Measurements from ENCODE around the gene YIPF3. TPM values are rescaled to one million over a fixed set of nuclear protein-coding genes. Genes with fewer than 3 reads are reported as not detected.
A peak's percentile ranks its signal among the peaks of the same experiment; 100 is the strongest.
"Not testable (repeated sequence)": the region's sequence is repeated elsewhere in the genome, so short reads cannot be mapped to it uniquely, and the experiment has no call there.

YIPF3 gene
- total RNA-seq, 3 donors from 2014 or later (not counting 1 experiment from before 2014, with no cell fraction given), result 59.3 to 78.4 (median 70.0) TPM

DNA sequence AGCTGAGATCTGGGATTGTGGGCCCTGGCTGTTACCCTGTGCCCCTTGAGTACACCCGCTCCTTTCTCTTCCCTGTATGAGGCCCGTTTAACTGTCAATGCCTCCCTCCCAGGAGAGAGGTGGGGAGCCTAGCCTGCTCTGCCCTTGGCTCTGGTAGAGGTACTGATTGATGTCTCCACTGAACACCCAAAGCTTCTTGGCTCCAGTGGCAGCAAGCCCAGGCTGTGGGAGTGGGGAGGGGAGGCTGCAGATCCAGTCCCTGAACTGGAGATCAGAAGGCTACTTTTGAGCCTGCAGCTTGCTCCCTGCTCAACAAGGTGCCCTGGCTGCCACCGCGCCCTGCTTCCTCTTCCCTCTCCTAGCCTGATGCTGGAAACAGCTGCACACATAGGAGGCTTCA is 14.1 kb downstream of the YIPF3 start:
- no peak overlapping the region for H3K27ac ChIP-seq (ENCODE audit: low read length)
- TF ChIP-seq CTCF (IDR thresholded peaks at IDR 0.05), result no peak
- Mint-ChIP-seq H3K27ac (peak overlapping the region in 1 of 2 donors; percentile 40), H3K27me3 (ENCODE audit: low read depth in 2 of 2) (no peaks in the 10 kb centered on the region), H3K36me3 (no peaks in the 10 kb centered on the region), H3K4me1 (peaks cover 0 to 4% of the 10 kb centered on the region in 2 donors), H3K4me3 (no peak overlapping the region), H3K9me3 (no peaks in the 10 kb centered on the region)
- ATAC-seq, result no peak
- H3K27me3 ChIP-seq (ENCODE audit: control insufficient read depth, insufficient read depth, low read length), result peaks cover 1% of the 10 kb centered on the region
- H3K4me1 ChIP-seq (ENCODE audit: control insufficient read depth, insufficient read depth, low read length), result peaks cover 4% of the 10 kb centered on the region
- H3K4me3 ChIP-seq (ENCODE audit: low read length), result no peak overlapping the region
- no peaks in the 10 kb centered on the region for H3K9me3 ChIP-seq (ENCODE audit: control insufficient read depth, insufficient read depth, low read length)
- WGBS (ENCODE audit: insufficient coverage), result 94% methylated on average over 4 of the region's 4 CpGs
- intact Hi-C loops (cut with micrococcal nuclease), result loop anchor here (10.0 kb wide), 1 partner anchor 268 kb away; no protein-coding TSS in a partner anchor
- peaks cover 63% of the 10 kb centered on the region for H3K36me3 ChIP-seq (ENCODE audit: control insufficient read depth, insufficient read depth, low read length)
- DNase-seq, result no peak

DNA sequence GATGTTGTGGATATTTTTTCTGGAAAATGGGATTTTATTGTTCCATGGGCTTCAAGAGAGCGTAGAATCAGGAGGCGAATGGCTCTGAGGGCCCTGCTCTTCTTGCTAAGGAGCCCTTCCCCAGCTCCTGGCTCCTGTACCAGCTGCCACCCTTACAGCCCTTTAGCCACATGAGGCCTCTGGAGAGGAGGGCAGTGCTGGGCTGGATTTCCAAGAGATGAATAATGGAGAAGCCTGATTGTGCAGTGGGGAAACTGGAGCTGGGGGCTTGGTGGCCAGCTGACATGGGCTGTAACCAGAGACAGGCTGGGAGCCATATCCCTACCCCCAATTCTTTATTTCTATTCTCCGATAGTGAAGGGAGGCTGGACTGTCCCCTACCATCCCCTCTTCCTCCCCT is 15.8 kb downstream of the YIPF3 start:
- Mint-ChIP-seq H3K9me3 (no peaks in the 10 kb centered on the region), H3K27ac (peak overlapping the region in 1 of 2 donors; percentile 41), H3K36me3 (no peaks in the 10 kb centered on the region), H3K4me3 (no peak overlapping the region), H3K27me3 (ENCODE audit: low read depth in 2 of 2) (no peaks in the 10 kb centered on the region), H3K4me1 (peaks cover under 1 to 1% of the 10 kb centered on the region in 2 donors)
- no peak overlapping the region for H3K4me3 ChIP-seq (ENCODE audit: low read length)
- no peaks in the 10 kb centered on the region for H3K9me3 ChIP-seq (ENCODE audit: control insufficient read depth, insufficient read depth, low read length)
- no peak overlapping the region for H3K27ac ChIP-seq (ENCODE audit: low read length)
- 97% methylated on average over 3 of the region's 3 CpGs for WGBS (ENCODE audit: insufficient coverage)
- no peak for ATAC-seq
- H3K4me1 ChIP-seq (ENCODE audit: control insufficient read depth, insufficient read depth, low read length), result peaks cover 1% of the 10 kb centered on the region
- no peaks in the 10 kb centered on the region for H3K27me3 ChIP-seq (ENCODE audit: control insufficient read depth, insufficient read depth, low read length)
- no peak for TF ChIP-seq CTCF (IDR thresholded peaks at IDR 0.05)
- DNase-seq, result no peak
- intact Hi-C loops (cut with micrococcal nuclease), result loop anchor here (10.0 kb wide), 1 partner anchor 266 kb away; no protein-coding TSS in a partner anchor
- peaks cover 61% of the 10 kb centered on the region for H3K36me3 ChIP-seq (ENCODE audit: control insufficient read depth, insufficient read depth, low read length)

DNA sequence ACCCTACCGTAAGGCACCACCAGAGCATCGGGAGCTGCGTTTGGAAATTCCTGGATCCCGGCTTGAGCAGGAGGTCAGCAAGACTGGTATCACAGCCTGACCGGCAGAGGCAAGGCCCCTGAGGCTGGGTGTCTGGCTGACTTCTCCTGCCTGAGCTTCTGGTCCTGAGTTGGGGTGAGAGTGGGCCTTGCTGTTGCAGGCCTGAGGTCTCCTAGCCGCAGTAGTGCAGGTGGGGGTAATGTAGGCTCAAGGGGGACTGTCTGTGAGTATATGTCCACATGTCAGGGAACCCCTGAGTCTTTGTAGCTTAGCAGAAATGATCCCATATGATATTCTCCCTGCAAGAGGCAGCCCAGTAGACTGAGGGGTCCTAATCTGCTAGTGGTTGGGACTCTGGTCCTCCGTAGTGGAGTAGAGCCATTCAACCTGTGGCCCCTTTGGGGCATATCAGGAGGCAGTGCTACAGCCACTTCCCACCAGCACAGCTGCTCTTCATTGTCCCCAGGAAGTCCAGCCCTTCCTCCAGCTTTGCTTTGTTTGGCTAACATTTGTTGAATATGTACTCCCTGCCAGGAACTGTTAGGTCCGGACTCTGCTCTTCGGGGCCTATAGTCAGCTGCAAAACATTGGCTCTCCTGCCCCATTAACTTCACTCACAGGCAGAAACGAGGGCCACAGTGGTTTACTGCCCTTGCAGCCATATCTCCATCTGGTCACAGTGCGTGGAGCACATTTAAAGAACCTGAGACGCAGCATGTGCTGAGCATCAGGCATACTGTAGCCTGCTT is 17.5 kb downstream of the YIPF3 start:
- Mint-ChIP-seq H3K27ac (no peak overlapping the region), H3K9me3 (no peaks in the 10 kb centered on the region), H3K27me3 (ENCODE audit: low read depth in 2 of 2) (no peaks in the 10 kb centered on the region), H3K4me1 (peaks cover 15% of the 10 kb centered on the region in 2 donors), H3K36me3 (no peaks in the 10 kb centered on the region), H3K4me3 (no peak overlapping the region)
- Histone ChIP-seq H3K4me1 (ENCODE audit: control insufficient read depth, insufficient read depth, low read length) (peaks cover 18% of the 10 kb centered on the region), H3K36me3 (ENCODE audit: control insufficient read depth, insufficient read depth, low read length) (peaks cover 50% of the 10 kb centered on the region), H3K27me3 (ENCODE audit: control insufficient read depth, insufficient read depth, low read length) (no peaks in the 10 kb centered on the region), H3K9me3 (ENCODE audit: control insufficient read depth, insufficient read depth, low read length) (no peaks in the 10 kb centered on the region), H3K4me3 (ENCODE audit: low read length) (no peak overlapping the region), H3K27ac (ENCODE audit: low read length) (no peak overlapping the region)
- WGBS (ENCODE audit: insufficient coverage), result 98% methylated on average over 12 of the region's 12 CpGs
- TF ChIP-seq CTCF (IDR thresholded peaks at IDR 0.05), result no peak
- ATAC-seq (no peak), DNase-seq (no peak)
- intact Hi-C loops (cut with micrococcal nuclease), result no loop called here

DNA sequence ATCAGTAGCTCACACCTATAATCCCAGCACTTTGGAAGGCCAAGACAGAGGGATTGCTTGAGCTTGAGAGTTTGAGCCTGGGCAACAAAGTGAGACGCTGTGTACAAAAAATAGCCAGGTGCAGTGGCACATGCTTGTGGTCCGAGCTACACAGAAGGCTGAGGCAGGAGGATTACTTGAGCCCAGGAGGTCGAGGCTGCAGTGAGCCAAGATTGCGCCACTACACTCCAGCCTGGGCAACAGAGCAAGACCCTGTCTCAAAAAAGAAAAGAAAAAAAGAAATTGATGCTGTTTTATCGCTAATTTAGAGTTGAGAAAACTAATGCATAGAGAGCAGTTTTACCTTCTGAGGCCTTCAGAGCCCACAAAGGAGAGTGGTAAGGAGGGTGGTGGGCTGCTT is 18.4 kb downstream of the YIPF3 start:
- H3K27ac ChIP-seq (ENCODE audit: low read length); H3K27me3 ChIP-seq (ENCODE audit: control insufficient read depth, insufficient read depth, low read length); DNase-seq; H3K4me3 Mint-ChIP-seq; H3K4me3 ChIP-seq (ENCODE audit: low read length); H3K27ac Mint-ChIP-seq; H3K36me3 Mint-ChIP-seq; ATAC-seq; H3K9me3 ChIP-seq (ENCODE audit: control insufficient read depth, insufficient read depth, low read length); H3K9me3 Mint-ChIP-seq; intact Hi-C loops (cut with micrococcal nuclease); H3K27me3 Mint-ChIP-seq (ENCODE audit: low read depth in 2 of 2): not testable (repeated sequence)
- Histone ChIP-seq H3K4me1 (ENCODE audit: control insufficient read depth, insufficient read depth, low read length) (peaks cover 19% of the 10 kb centered on the region), H3K36me3 (ENCODE audit: control insufficient read depth, insufficient read depth, low read length) (peaks cover 44% of the 10 kb centered on the region)
- 96% methylated on average over 5 of the region's 5 CpGs for WGBS (ENCODE audit: insufficient coverage)
- peaks cover 20% of the 10 kb centered on the region in 2 donors for H3K4me1 Mint-ChIP-seq
